LNCaP clone FGC (cell line): Measurements from ENCODE around the gene PTCHD4.

ENCODE experiments used
- DNase-seq: peaks from one replicate; pipeline ENCODE4 v3.0.0-alpha.2; 2011; ENCODE audit warnings: low read depth
- H3K4me3 ChIP-seq: 2 replicates; pipeline ENCODE4 v1.5.1; 2011; ENCODE audit warnings: mild to moderate bottlenecking, low read depth, low read length, control low read depth
- CTCF ChIP-seq: IDR thresholded peaks from 2 replicates; pipeline ENCODE4 v1.5.1; 2012; ENCODE audit warnings: mild to moderate bottlenecking; ENCODE audit not compliant: control insufficient read depth, insufficient read depth; ENCODE audit errors: extremely low read depth

Gene PTCHD4

GRCh38 chr6:48111143-48111506, at the start of gene PTCHD4:
Gene PTCHD4, minus strand, starts transcription at chr6:48111197. Its CDS starts 42,240 bp downstream, at chr6:48068957.
- no peak for DNase-seq
- TF ChIP-seq CTCF = no peak
- H3K4me3 ChIP-seq = no peak within 1 kb of the TSS

GRCh38 chr6:48151142-48151541, 40.1 kb upstream of the PTCHD4 start:
- no peak for TF ChIP-seq CTCF
- no peak for DNase-seq

GRCh38 chr6:48150701-48151100, 39.7 kb upstream of the PTCHD4 start:
- no peak for DNase-seq

More at GRCh38 chr6:48151142-48151541, 40.1 kb upstream of the PTCHD4 start:
- H3K4me3 ChIP-seq = no peak overlapping the region

GRCh38 chr6:48147051-48147450, 36.1 kb upstream of the PTCHD4 start:
- TF ChIP-seq CTCF = no peak
- H3K4me3 ChIP-seq = no peak overlapping the region
- DNase-seq = no peak

More at GRCh38 chr6:48150701-48151100, 39.7 kb upstream of the PTCHD4 start:
- no peak for TF ChIP-seq CTCF
- H3K4me3 ChIP-seq = no peak overlapping the region

GRCh38 chr6:48144021-48144420, 33.0 kb upstream of the PTCHD4 start:
- no peak for DNase-seq
- no peak for TF ChIP-seq CTCF
- no peak overlapping the region for H3K4me3 ChIP-seq

- H3K4me3 ChIP-seq = no peak overlapping the region
- DNase-seq = no peak
- TF ChIP-seq CTCF = no peak
These were observed 31.0 kb upstream of the PTCHD4 start for GRCh38 chr6:48141975-48142374.

GRCh38 chr6:48139818-48140614, 29.0 kb upstream of the PTCHD4 start:
- no peak for DNase-seq
- TF ChIP-seq CTCF = no peak
- no peak overlapping the region for H3K4me3 ChIP-seq
